SJCRH30 (cell line): ENCODE data around the gene HOXA5. TPM values are rescaled to one million over a fixed set of nuclear protein-coding genes. Genes with fewer than 3 reads are reported as not detected.

Source experiments
- DNase-seq, 2 experiments: peaks; one replicate each; pipeline ENCODE4 v3.0.0-alpha.2; 2015 to 2020
- H3K27ac ChIP-seq: fragments of 250-450 bp; sonication (Bioruptor Pico); 2 replicates; pipeline ENCODE4 v1.5.1; 2020; ENCODE audit warnings: mild to moderate bottlenecking, moderate library complexity
- H3K27me3 ChIP-seq: fragments of 250-450 bp; sonication (Bioruptor Pico); 2 replicates; pipeline ENCODE4 v1.5.1; 2020; ENCODE audit warnings: mild to moderate bottlenecking, moderate library complexity
- H3K36me3 ChIP-seq: fragments of 250-450 bp; sonication (Bioruptor Pico); 2 replicates; pipeline ENCODE4 v1.5.1; 2020; ENCODE audit warnings: mild to moderate bottlenecking, moderate library complexity
- H3K4me1 ChIP-seq: fragments of 250-450 bp; sonication (Bioruptor Pico); 2 replicates; pipeline ENCODE4 v1.5.1; 2020; ENCODE audit warnings: mild to moderate bottlenecking, moderate library complexity
- H3K4me3 ChIP-seq: fragments of 250-450 bp; sonication (Bioruptor Pico); 2 replicates; pipeline ENCODE4 v1.5.1; 2020; ENCODE audit warnings: mild to moderate bottlenecking, moderate library complexity
- H3K9me3 ChIP-seq: fragments of 250-450 bp; sonication (Bioruptor Pico); replicated peaks from 2 replicates; pipeline ENCODE4 v1.5.1; 2020; ENCODE audit warnings: mild to moderate bottlenecking, moderate library complexity
- total RNA-seq: library from RNA; depleted of rRNA; stranded (reverse); fragments of >200 nt; shearing (Covaris generic); gene quantifications from 2 replicates; pipeline ENCODE4 v1.2.3, GENCODE V29; 2014

HOXA5 gene
- total RNA-seq, 1 experiment from 2014 or later: 10.4 TPM

DNA sequence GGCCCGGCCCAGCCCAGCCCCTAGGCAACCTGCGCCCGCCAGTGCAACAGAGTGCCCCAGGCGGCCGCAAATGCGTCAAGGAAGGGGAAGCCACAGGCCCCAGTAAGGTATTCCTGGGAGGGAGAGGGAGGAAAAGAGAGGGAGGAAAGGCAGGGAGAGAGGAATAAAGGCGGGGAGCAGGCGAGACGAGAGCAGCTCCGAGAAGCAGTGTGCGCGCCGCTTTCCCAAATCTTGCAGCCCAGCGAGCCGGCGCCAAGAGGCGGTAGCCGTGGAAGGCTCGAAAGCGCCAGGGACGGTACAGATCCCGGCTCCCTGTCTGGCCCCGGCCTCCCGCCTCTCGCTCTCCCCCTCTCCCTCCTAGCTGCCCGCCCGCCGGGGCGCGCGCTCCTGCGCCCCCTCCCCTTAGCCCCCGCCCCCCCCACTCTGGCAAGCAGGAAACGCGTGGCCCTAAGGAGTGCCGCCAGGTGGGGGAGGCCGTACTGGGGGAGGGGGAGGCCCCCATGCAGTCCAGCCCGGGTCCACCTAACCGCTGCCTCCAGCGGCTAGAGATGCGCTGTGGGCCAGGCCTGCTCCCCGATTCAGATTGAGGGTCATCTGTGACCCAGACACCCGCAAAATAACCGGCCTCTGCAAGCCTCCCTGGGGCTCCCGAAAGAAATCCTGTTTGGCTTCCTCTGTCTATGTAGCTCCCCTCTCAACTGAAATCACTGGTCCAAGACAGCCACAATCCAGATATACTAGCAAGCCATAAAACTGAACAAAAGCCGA, 26.4 kb upstream of the HOXA5 start:
- Histone ChIP-seq H3K27me3 (no peaks in the 10 kb centered on the region), H3K4me3 (no peak overlapping the region), H3K36me3 (peaks cover 5% of the 10 kb centered on the region; the same call in 1 of the 2 replicates), H3K9me3 (no peaks in the 10 kb centered on the region), H3K4me1 (peaks cover 8% of the 10 kb centered on the region), H3K27ac (no peak overlapping the region)
- no peak for DNase-seq

DNA sequence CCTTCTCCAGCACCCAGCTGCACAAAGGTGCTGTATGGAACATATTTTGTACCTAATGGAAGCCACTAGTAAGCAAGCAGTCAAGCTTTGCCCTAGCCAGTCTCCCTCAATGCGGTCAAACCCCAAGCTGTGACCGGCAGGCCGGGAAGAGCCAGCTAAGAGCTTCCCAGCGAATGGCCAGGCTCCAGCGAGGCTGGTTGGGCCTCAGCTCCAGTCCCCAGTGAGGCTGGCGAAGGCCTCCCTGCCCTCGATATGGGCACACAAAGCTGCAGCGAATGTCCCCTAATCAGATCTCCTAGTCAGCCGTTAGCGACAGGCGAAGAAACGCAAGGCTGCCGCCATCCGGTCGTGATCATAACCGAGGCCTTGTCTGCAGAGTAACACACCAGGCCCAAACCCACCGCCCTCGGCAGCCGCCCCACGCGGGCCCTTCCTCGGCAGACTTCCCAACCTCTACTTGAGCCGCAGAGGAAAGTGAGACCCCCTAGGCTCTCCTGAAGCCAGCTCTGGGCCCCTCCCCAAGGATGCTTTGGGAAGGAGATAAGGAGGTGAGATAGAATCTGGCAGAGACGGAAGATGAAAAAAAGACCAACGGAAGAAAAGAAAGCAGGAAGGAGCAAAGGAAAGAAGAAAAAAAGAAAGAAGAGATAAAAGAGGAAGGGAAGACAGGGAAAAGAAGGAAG, 24.9 kb upstream of the HOXA5 start:
- no peak overlapping the region for H3K27ac ChIP-seq
- peaks cover 8% of the 10 kb centered on the region for H3K4me1 ChIP-seq
- no peaks in the 10 kb centered on the region for H3K27me3 ChIP-seq
- no peaks in the 10 kb centered on the region for H3K9me3 ChIP-seq
- peaks cover 5% of the 10 kb centered on the region; the same call in 1 of the 2 replicates for H3K36me3 ChIP-seq
- no peak overlapping the region for H3K4me3 ChIP-seq
- no peak for DNase-seq

DNA sequence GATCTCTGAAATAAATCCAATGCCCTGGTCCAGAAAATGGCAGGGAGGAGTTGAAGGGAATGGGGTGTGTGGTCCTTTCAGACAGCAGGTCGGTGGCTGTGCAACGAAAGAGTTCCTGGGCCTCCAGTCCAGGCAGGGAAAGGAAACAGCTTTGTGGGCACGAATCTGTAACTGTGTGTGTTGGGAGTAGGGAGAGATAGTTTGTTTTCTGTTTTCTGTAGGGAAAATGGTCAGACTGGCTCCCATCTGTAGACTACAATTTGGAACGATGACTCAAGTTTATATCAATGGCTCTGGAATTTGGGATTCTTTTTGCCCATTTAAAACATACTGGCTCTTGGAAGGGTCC, 24.4 kb upstream of the HOXA5 start:
- H3K4me3 ChIP-seq: no peak overlapping the region
- H3K27ac ChIP-seq: no peak overlapping the region
- H3K4me1 ChIP-seq: peaks cover 8% of the 10 kb centered on the region
- DNase-seq: no peak
- H3K36me3 ChIP-seq: peaks cover 5% of the 10 kb centered on the region; the same call in 1 of the 2 replicates
- H3K9me3 ChIP-seq: no peaks in the 10 kb centered on the region
- no peaks in the 10 kb centered on the region for H3K27me3 ChIP-seq

DNA sequence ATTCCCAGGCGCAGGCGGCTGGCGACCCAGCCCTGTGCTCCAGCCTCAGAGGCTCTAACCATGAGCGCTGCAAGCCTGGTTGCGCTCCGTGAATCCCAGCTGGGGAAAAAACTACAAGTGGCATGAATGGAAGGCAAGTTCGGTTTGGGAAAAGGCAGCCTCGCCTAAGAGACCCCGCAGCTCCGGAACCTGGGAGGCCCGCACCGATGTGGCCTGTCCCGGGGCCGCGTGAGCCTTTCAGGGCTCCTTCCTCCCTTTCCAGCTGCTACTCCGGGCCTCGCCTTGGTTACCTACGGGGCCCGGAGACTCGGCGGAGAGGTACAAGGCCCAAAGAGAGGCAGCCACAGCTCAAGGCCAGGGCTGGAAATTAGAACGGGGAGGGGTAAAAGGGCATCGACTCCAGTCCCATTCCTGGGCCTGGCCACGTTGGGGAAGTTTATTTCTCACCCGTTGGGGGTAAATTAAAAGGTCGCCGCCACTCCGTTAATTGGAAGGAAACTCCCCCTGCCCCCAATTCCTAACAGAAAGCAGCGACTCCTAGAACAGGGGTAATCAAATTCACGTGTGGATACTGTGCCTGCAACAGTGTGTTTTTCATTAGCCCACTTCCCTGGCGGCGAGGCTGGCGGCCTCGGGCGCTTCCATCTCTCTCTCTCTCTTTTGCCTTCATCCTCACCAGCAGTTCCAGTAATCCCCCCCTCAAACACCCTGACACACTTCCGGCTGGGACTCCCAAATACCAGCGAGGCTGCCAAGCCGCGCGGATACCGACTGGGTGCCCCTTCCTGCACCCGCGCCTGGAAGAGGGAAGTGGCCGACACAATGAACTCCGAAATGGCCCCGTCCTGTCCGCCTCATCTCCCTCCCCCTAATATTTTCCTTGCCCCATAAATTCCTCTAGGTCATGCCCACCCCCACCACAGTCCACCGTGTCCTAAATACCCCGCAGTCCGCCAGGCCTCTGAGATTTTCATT, 23.3 kb upstream of the HOXA5 start:
- Histone ChIP-seq H3K4me3 (no peak overlapping the region), H3K9me3 (no peaks in the 10 kb centered on the region), H3K36me3 (peaks cover 5% of the 10 kb centered on the region; the same call in 1 of the 2 replicates), H3K27me3 (no peaks in the 10 kb centered on the region), H3K4me1 (peaks cover 3% of the 10 kb centered on the region; the same call in 1 of the 2 replicates), H3K27ac (no peak overlapping the region)
- no peak for DNase-seq

DNA sequence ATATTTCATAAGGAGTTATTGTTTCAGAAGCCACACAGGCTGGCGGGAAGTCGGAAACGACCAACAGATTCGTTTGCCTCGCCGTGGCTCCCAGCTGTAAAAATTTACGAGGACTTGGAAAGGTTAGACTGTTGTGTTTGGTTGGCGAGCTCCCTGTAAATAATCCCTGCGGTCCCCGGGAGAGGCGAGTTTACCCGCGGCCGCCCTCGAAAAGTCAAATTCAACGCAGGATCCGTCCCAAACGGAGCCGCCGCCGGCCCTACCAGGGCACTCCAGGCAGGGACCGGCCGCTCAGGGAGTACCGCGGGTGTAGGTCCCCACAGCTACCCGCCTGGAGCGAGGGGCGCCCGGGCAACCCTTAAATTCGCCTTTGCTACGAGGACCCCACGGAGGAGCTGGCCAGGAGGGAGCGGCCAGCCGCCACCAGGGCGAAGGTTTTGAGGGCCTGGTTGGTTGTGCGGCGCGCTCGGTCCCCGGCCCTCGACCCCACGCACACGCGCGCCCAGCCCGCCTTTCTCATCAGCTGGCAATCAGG, 22.6 kb upstream of the HOXA5 start:
- no peak overlapping the region for H3K27ac ChIP-seq
- H3K4me3 ChIP-seq: no peak overlapping the region
- no peaks in the 10 kb centered on the region for H3K4me1 ChIP-seq
- H3K9me3 ChIP-seq: no peaks in the 10 kb centered on the region
- DNase-seq: no peak
- peaks cover 2% of the 10 kb centered on the region; the same call in 1 of the 2 replicates for H3K36me3 ChIP-seq
- H3K27me3 ChIP-seq: no peaks in the 10 kb centered on the region

DNA sequence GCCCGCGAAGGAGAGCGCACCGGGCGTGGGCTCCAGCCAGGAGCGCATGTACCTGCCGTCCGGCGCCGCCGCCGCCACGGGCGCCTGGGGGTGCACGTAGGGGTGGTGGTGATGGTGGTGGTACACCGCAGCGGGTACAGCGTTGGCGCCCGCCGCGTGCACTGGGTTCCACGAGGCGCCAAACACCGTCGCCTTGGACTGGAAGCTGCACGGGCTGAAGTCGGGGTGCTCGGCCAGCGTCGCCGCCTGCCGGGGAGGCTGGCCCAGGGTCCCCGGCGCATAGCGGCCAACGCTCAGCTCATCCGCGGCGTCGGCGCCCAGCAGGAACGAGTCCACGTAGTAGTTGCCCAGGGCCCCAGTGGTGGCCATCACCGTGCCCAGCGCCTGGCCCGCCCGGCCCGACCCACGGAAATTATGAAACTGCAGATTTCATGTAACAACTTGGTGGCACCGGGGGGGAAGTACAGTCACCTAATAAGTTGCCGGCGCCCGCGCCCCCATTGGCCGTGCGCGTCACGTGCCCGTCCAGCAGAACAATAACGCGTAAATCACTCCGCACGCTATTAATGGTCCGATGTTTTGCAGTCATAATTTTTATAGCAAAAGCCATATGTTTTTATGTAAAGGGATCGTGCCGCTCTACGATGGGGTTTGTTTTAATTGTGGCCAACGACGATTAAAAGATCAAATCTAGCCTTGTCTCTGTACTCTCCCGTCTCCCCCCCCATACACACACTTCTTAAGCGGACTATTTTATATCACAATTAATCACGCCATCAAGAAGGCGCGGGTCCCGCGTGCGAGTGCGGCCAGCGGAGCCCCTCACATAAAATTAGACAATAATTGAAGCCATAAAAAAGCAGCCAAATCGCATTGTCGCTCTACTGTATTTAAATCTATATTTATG, 21.9 kb upstream of the HOXA5 start, which contains the start of gene HOXA9:
Gene HOXA9, minus strand, starts transcription at position 449 of the 907 bp plus-strand sequence. Its CDS starts 80 bp downstream, at position 369.
- Histone ChIP-seq H3K27me3 (no peaks in the 10 kb centered on the region), H3K9me3 (no peaks in the 10 kb centered on the region), H3K4me3 (no peak within 1 kb of the TSS), H3K36me3 (no peaks in the 10 kb centered on the region; the same call in 1 of the 2 replicates), H3K27ac (no peak within 1 kb of the TSS), H3K4me1 (no peaks in the 10 kb centered on the region)
- no peak for DNase-seq

DNA sequence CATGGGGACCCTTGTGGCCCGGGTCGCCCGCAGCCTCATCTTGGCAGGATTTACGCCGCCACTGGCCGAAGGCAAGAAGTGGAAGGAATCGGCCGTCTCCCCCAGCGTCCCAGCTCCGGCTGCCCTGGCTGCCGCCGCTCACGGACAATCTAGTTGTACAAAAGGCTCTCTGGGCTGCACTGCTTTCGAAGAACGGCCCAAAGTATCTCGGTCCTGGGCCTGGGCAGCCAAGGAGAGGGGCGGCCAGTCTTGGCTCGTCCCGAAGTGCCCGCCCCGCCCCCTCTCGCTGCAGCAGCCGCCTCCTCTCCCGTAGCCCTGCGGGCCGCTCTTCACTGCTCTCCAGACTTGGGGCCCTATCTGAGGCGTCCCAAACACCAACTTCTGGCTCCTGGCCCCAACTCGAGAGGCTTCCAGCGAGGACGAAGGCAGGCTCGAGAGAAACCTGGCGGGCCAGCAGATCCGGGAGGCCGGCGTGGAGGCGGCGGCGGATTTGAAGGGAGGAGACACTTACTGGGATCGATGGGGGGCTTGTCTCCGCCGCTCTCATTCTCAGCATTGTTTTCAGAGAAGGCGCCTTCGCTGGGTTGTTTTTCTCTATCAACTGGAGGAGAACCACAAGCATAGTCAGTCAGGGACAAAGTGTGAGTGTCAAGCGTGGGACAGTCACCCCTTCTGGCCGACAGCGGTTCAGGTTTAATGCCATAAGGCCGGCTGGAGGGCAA, 21.0 kb upstream of the HOXA5 start:
- no peak for DNase-seq
- H3K27me3 ChIP-seq: no peaks in the 10 kb centered on the region
- no peak overlapping the region for H3K4me3 ChIP-seq
- no peak overlapping the region for H3K27ac ChIP-seq
- no peaks in the 10 kb centered on the region for H3K9me3 ChIP-seq
- no peaks in the 10 kb centered on the region for H3K4me1 ChIP-seq
- H3K36me3 ChIP-seq: no peaks in the 10 kb centered on the region

DNA sequence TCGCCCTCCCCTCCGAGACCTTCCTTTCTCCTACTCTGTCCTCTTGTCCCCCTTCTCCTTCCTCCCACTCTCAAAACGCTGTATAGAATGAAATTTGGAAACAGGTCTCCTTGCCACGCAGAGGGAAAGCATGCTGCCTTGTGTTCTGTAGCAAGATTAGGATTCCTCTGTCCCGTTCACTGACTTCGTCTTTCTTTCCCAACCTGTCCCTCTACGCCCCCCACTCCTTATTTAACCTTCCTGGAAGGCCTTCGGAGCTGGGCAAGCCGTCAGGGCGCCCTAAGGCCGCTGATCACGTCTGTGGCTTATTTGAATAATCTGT, 20.5 kb upstream of the HOXA5 start:
- Histone ChIP-seq H3K4me3 (no peak overlapping the region), H3K27me3 (no peaks in the 10 kb centered on the region), H3K27ac (no peak overlapping the region), H3K4me1 (no peaks in the 10 kb centered on the region), H3K36me3 (no peaks in the 10 kb centered on the region), H3K9me3 (no peaks in the 10 kb centered on the region)
- no peak for DNase-seq

DNA sequence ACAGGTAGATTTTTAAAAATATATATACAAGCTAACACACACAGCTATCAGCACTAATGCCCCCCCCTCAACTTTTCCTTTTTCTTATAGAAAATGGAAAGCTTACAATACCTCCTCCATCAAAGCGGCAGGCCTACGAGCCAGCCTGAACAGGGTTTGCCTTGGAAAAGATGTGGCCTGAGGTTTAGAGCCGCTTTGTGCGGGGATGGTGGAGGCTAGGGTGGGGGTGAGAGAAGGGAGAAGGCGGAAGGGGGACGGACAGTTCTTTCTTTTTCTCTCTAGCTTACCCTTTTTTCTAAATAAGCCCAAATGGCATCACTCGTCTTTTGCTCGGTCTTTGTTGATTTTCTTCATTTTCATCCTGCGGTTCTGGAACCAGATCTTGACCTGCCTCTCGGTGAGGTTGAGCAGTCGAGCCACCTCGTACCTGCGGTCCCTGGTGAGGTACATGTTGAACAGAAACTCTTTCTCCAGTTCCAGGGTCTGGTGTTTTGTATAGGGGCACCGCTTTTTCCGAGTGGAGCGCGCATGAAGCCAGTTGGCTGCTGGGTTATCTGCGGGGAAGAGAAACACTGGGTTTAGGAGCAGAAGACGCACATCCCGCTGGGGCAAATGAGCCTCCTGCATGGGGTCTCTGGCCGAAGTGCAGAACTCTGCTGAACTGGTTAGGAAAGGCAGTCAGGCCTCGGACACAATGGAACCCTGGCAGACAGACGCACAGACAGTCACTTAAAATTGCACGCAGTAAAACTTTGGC, 20.0 kb upstream of the HOXA5 start:
- Histone ChIP-seq H3K27me3 (no peaks in the 10 kb centered on the region), H3K4me3 (no peak overlapping the region), H3K4me1 (no peaks in the 10 kb centered on the region), H3K9me3 (no peaks in the 10 kb centered on the region), H3K27ac (no peak overlapping the region), H3K36me3 (no peaks in the 10 kb centered on the region)
- DNase-seq: no peak

DNA sequence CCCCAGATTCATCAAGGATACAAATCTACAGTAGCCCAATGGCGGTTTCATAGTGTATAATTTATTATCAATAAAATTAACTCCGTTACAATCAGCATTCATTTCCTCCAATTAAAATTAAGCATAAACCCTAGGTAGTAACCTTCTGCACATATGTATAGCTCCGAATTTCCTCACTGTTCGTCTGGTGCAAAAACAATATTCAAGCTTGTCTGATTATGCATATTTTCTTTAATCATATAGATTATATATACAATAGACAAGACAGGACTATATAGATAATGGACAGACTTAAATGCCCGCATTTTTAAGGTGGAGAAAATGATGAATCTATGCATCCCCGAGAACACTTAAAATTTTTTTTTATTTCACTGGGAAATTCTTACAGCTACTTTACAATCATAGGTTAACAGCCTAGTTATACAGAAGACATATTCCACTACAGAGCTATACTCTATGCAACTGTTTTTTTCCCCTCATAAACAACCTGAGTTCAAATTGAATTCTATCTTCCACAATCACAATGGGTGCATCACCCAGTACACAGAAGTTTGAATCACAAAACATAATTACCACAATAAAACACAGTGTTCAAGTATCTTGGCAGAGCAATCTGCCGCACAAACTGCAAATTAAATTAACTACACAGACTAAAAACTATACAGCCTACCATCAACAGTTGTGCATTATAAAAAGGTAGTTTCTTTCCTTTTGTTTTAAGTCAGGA, 19.2 kb upstream of the HOXA5 start:
- H3K27me3 ChIP-seq: no peaks in the 10 kb centered on the region
- H3K4me1 ChIP-seq: no peaks in the 10 kb centered on the region
- H3K9me3 ChIP-seq: no peaks in the 10 kb centered on the region
- no peak for DNase-seq
- no peaks in the 10 kb centered on the region for H3K36me3 ChIP-seq
- no peak overlapping the region for H3K27ac ChIP-seq
- H3K4me3 ChIP-seq: no peak overlapping the region

DNA sequence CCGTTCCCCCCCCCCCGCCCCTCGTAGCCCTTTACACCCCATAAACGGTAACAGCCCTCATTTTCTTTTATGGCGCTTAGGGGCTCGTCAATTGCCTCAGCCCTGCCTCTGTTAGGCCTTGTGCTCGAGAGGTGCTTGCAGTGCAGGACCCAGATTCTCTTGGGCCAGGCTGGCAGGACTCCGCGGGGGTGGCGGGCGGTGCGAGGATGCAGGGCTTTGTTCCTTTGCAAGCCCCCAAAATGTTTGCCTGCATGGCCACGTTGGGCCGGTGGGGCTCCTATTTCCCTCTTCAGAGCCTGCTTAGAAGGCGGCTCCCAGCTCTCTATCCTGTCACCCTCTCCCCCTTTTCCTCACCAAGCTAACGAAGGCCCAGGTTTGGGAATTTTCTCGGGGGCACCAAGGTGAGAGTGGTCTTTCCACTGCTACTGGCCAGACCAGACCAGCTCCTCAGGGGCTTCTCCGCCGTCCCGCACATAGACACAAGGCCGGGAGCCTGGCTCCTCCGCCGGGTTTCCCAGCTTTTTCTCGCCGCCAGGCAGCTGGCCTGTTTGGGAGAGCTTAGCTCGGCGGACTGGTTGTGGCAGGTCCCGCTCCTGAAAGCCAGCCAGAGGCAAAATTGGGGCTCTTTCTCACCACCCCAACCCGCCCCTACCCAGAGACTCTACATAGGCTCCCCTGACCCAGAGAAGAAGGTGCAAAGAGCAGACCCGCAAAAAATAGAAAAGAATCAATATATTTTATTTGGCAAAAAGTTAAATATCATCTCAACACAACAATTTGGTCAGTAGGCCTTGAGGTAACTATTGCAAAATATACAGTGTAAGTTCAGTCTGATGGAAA, 18.5 kb upstream of the HOXA5 start:
- DNase-seq: no peak
- Histone ChIP-seq H3K9me3 (no peaks in the 10 kb centered on the region), H3K36me3 (no peaks in the 10 kb centered on the region), H3K4me1 (peaks cover 3% of the 10 kb centered on the region; the same call in 1 of the 2 replicates), H3K4me3 (no peak overlapping the region), H3K27me3 (no peaks in the 10 kb centered on the region), H3K27ac (no peak overlapping the region)
